HG03354 (cell line): ENCODE results near the gene RALBP1.

Experiments used
- ATAC-seq: cut with Tn5 transposase; IDR thresholded peaks from one replicate; pipeline ENCODE4 v1.9.1; 2021; ENCODE audit warnings: mild to moderate bottlenecking; ENCODE audit not compliant: unreplicated experiment, poor library complexity, severe bottlenecking

RALBP1 gene

GRCh38 chr18:9539283-9539682, 64.0 kb downstream of the RALBP1 start:
- ATAC-seq, result no peak

DNA sequence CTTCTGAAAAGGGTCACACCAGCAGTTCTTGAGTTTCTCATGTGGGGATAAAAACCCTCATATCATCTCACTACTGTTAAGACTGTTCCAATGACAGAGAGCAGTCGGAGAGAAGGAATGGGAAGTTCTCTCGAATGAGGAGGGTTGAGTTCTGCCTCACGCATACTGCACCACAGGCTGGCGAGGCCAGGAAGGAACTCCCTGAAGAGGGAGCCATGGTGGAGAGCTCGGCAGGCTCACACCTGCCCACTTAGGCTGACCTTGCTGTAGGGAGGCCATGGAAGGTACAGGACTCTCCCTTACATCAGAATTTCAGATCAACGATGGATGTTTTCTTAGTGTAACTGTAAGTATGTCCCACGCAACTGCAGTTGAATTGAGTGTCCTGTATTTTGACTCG, 64.6 kb downstream of the RALBP1 start:
- ATAC-seq, result no peak

- no peak for ATAC-seq
These were observed 67.6 kb downstream of the RALBP1 start for GRCh38 chr18:9542924-9543323.

DNA sequence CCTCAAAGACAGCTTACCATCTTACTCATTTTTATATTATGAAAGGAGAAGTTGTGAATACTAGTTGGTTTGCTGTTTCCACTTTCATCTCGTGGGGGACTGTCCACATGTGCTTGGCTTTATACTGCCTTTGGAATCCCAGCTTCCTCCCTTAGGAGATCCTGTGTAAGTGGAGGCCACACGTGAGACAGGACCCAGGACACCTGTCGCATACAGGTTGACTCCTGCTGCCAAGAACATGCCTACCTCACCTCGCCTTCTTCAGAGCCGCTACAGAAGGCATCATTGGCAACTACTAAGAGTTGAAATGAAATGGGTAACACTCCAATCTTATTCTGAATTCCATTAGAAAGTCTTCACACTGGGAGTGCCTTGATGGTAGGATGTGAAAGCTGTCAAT, 69.7 kb downstream of the RALBP1 start:
- ATAC-seq, result no peak

- ATAC-seq, result no peak
These were observed 71.2 kb downstream of the RALBP1 start for GRCh38 chr18:9546468-9546867.

DNA sequence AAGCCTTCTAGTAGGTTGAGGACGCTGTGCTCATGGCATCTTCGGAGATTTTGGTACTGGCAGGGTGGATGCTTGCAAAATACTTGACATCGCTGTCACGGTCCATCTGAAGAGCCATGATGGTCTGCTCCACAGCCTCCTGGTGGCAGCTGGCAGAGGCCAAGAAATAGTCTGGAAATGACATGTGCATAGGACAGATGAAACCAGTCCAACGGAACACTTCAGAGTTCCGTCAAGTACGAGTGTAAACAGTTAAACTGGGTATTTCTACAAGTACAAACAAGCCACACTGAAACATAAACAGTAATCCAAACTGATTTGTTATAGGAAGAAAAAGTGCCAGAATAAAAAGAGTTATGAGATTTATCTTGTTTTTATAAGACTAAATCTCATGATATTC, 72.5 kb downstream of the RALBP1 start:
- no peak for ATAC-seq

DNA sequence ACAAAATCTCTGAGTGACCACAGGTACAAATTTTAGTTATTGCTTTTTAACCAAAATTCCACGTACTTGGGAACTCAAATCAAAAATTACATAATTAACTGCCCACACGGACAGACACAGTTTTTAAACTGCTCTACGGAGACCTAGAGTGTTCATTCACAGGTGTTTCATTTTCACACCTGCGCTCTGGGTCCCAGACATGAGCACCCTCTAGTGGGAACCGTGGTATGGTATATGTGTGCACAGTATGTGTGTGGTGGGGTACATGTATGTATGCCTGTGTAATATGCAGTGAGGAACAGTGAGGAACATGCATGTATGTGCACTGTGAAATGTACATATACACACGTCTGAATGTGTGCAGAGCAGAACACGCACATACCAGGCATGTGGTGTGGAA, 74.1 kb downstream of the RALBP1 start:
- no peak for ATAC-seq

- no peak for ATAC-seq
These were observed 75.1 kb downstream of the RALBP1 start for GRCh38 chr18:9550429-9550828.

DNA sequence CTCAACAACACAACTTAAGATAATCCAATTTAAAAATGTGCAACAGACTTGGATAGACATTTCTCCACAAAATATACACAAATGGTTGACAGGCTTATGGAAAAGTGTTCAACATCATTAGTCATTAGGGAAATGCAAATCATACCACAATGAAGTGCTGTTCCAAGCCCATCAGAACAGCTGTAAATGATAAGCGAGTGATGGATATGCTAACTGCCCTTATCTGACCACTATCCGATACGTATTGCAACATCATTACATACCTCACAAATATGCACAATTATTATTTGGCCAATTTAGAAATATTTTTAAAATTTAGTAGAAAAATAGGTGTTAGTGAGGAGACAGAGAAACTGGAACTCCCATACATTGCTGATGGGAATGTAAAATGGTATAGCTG, 76.9 kb downstream of the RALBP1 start:
- no peak for ATAC-seq

GRCh38 chr18:9552616-9553015, 77.3 kb downstream of the RALBP1 start:
- ATAC-seq, result no peak

DNA sequence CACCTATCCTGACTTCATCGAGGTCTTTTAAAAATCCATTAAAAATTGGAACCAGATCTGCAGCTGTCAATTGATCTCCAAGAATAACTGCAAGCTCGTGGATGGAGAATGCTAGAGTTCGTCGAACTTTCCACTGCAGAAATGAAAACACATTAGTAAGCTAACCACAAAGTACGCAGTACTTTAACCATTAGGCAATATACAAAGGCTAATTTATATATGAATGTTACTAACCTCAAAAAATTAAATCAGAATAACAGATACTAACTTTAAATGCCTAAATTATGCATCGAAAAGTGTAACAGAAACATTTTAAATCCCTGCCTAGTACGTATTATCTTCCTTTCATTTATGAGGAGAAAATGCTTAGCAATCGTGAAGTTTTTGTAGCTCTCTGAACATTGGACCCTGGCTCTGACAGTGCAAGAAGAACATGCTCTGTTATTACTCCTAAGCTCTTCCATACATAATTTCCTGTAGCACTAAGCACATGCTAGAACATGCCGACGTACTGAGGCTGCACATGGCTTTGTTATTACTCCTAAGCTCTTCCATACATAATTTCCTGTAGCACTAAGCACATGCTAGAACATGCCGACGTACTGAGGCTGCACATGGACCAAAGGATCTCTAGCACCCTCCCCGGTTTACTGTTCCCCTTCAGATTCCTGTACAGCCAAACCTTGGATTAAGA, 82.1 kb downstream of the RALBP1 start:
- no peak for ATAC-seq

DNA sequence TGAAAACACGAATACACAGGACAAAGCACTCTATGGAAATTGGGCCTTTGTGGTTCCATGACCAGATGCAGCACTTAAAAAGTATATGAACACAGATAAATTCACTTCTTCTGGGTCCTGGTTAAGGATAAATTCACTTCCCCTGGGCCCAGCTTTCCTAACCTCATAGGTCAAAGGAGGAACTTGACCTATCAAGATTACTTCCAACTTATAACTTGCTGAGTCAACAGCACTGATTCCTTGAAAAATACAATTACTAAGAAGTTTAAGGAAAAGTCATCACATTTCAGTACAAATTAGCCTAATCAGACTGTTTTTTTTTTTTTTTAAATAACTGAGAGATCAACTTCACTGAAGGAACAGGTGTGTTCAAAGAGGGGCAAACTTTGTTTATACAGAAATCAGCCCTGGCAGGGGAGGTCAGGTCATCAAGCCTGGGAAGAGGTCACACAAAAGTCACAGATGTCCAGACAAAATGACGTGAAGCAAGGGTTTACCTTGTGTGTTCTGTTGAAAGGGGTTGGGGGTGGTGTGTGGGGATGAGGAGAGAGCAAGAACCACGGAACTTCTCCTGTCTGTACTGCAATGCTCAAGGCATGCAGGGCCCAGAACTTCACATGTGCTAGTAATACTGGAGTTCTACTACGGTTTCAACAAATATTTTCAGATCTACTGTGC, 83.2 kb downstream of the RALBP1 start:
- ATAC-seq, result no peak

GRCh38 chr18:9559253-9559652, 83.9 kb downstream of the RALBP1 start:
- ATAC-seq, result no peak

DNA sequence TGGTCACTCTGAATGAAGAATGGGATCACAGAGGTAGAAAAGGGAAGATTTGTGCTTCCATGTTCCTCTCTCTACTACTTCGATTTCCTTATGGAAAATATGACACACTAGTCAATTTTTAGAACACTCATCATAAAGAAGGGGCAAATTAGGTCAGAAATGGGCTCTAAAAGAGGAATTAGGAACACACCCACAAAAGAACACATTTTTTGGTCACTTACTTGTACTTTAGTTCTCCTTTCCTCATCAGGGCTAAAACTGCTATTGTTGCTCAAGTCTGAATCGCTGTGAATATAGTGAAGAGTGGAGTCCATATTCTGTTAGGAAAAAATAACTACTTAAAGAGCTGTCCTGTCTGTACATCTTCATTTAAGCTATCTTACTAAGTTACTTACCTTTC, 86.4 kb downstream of the RALBP1 start:
- ATAC-seq, result no peak

DNA sequence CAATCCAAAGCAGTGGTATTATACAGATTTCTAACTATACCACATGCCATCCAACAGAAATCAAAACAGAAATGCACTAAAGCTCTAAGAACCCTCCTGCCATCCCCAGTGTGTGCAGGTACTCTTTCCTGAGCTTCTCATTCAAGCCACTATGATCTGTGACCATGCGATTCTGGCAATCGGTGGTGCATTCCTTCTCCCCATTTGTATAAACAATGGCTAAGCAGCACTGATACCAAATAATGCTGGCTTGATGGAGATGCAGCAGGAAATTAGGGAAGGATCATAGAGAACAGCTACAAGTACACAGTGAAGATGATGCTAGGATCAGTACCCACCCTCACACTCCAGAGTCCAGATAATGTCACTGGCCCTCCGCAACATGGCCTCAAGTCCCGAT, 87.3 kb downstream of the RALBP1 start:
- ATAC-seq, result no peak

GRCh38 chr18:9563331-9563730, 88.0 kb downstream of the RALBP1 start:
- ATAC-seq, result no peak

- no peak for ATAC-seq
These were observed 90.1 kb downstream of the RALBP1 start for GRCh38 chr18:9565407-9565806.

DNA sequence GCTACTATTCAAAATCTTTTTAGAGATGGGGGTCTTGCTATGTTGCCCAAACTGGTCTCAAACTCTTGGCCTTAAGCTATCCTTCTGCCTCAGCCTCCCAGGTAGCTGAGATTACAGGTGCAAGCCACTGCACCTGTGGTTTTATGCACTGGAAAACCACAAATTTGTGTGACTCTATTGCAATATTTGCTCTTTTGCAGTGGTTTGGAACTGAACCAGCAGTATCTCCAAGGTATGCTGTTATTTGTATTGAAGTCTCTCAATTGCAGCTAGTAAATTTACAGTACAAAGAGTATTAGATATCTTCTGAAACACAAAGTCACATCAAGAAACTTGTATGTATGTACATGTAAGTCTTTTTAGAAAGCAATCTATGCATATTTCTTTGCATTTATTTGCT, 92.9 kb downstream of the RALBP1 start:
- ATAC-seq, result no peak

- no peak for ATAC-seq
These were observed 93.9 kb downstream of the RALBP1 start for GRCh38 chr18:9569178-9569577.

- ATAC-seq, result no peak
These were observed 94.9 kb downstream of the RALBP1 start for GRCh38 chr18:9570255-9570654.

- no peak for ATAC-seq
These were observed 96.2 kb downstream of the RALBP1 start for GRCh38 chr18:9571546-9571945.
